Stomach smooth muscle (tissue), 2 donors: ENCODE measurements around the gene MLXIP.
A peak's percentile ranks its signal among the peaks of the same experiment; 100 is the strongest.

Source experiments
- H3K27ac ChIP-seq: one replicate; pipeline ENCODE4 v1.7.0; 2013; ENCODE audit warnings: mild to moderate bottlenecking, low read length, inconsistent platforms
- H3K27me3 ChIP-seq, 2 donors: one replicate each; pipeline ENCODE4 v1.7.0; 2013; ENCODE audit warnings: low read length in 2 of 2; ENCODE audit not compliant: insufficient read depth in 2 of 2, control insufficient read depth in 1 of 2
- H3K36me3 ChIP-seq, 2 donors: one replicate each; pipeline ENCODE4 v1.7.0; 2013; ENCODE audit warnings: low read length in 2 of 2; ENCODE audit not compliant: control insufficient read depth in 2 of 2, insufficient read depth in 2 of 2
- H3K4me1 ChIP-seq: one replicate; pipeline ENCODE4 v1.7.0; 2013; ENCODE audit warnings: low read length; ENCODE audit not compliant: control insufficient read depth, insufficient read depth
- H3K4me3 ChIP-seq, 2 donors: one replicate each; pipeline ENCODE4 v1.7.0; 2013; ENCODE audit warnings: low read length in 2 of 2
- H3K9ac ChIP-seq, 2 donors: one replicate each; pipeline ENCODE4 v1.7.0; 2013; ENCODE audit warnings: low read length in 2 of 2, mild to moderate bottlenecking in 1 of 2
- H3K9me3 ChIP-seq, 2 donors: one replicate each; pipeline ENCODE4 v1.7.0; 2013; ENCODE audit warnings: low read length in 2 of 2; ENCODE audit not compliant: control insufficient read depth in 2 of 2
- donor health status: healthy.
- donor health status: Pancreatic carcinoma.

MLXIP gene

GRCh38 chr12:122080149-122081082 is 1.9 kb downstream of the MLXIP start:
- no peaks in the 10 kb centered on the region for H3K9me3 ChIP-seq
- H3K27me3 ChIP-seq, result no peaks in the 10 kb centered on the region
- peak overlapping the region; percentile 90 to 95 for H3K9ac ChIP-seq
- peak overlapping the region; percentile 98 to 100 for H3K4me3 ChIP-seq
- peaks cover 10 to 13% of the 10 kb centered on the region in 2 donors for H3K36me3 ChIP-seq
- peaks cover 48% of the 10 kb centered on the region for H3K4me1 ChIP-seq
- peak overlapping the region; percentile 87 for H3K27ac ChIP-seq

- Histone ChIP-seq H3K4me3 (peak overlapping the region; percentile 98 to 100), H3K9me3 (no peaks in the 10 kb centered on the region), H3K27ac (peak overlapping the region; percentile 87), H3K36me3 (peaks cover 10 to 13% of the 10 kb centered on the region in 2 donors), H3K27me3 (no peaks in the 10 kb centered on the region), H3K9ac (peak overlapping the region; percentile 42 to 95), H3K4me1 (peaks cover 56% of the 10 kb centered on the region)
These were observed 2.6 kb downstream of the MLXIP start for GRCh38 chr12:122081083-122081696.

DNA sequence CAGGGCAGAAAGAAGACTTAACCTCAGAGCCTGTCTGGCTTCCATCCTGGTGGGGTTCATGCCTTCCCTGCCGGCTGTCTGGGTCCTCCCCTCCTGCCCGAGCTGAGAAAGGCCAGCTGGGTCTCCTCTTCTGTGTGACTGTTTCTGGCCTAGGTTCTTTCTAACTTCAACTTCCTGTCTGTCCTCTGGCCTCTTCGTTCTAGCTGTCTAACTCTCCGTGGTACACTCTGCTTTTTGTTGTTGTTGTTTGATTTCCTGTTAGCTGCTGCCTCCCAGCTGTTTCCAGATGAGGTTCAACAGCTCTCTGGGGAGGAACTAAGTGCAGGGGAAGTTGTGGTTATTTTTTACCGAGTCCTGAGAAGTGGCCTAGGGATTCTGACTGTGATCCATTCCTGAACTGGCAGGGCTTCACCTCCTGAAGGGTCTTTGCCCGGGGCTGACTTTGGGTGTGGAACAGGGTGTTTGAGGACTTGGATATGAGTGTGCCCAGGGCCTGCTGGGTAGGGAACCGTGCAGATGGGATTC is 3.2 kb downstream of the MLXIP start:
- Histone ChIP-seq H3K27ac (peak overlapping the region; percentile 87), H3K9me3 (no peaks in the 10 kb centered on the region), H3K4me1 (peaks cover 61% of the 10 kb centered on the region), H3K27me3 (no peaks in the 10 kb centered on the region), H3K36me3 (peaks cover 10 to 13% of the 10 kb centered on the region in 2 donors), H3K4me3 (peak overlapping the region; percentile 98 to 100), H3K9ac (peak overlapping the region; percentile 60 to 95)

GRCh38 chr12:122082621-122083356 is 4.2 kb downstream of the MLXIP start:
- H3K9ac ChIP-seq, result no peak overlapping the region
- no peaks in the 10 kb centered on the region for H3K27me3 ChIP-seq
- H3K4me1 ChIP-seq, result peaks cover 65% of the 10 kb centered on the region
- peak overlapping the region; percentile 87 for H3K27ac ChIP-seq
- H3K36me3 ChIP-seq, result peaks cover 10 to 13% of the 10 kb centered on the region in 2 donors
- no peaks in the 10 kb centered on the region for H3K9me3 ChIP-seq
- peak overlapping the region; percentile 98 to 100 for H3K4me3 ChIP-seq

GRCh38 chr12:122084857-122085405 is 6.4 kb downstream of the MLXIP start:
- H3K27me3 ChIP-seq, result no peaks in the 10 kb centered on the region
- no peak overlapping the region for H3K9ac ChIP-seq
- no peak overlapping the region for H3K27ac ChIP-seq
- no peaks in the 10 kb centered on the region for H3K9me3 ChIP-seq
- H3K36me3 ChIP-seq, result peaks cover 13 to 14% of the 10 kb centered on the region in 2 donors
- H3K4me1 ChIP-seq, result peaks cover 80% of the 10 kb centered on the region
- no peak overlapping the region for H3K4me3 ChIP-seq

DNA sequence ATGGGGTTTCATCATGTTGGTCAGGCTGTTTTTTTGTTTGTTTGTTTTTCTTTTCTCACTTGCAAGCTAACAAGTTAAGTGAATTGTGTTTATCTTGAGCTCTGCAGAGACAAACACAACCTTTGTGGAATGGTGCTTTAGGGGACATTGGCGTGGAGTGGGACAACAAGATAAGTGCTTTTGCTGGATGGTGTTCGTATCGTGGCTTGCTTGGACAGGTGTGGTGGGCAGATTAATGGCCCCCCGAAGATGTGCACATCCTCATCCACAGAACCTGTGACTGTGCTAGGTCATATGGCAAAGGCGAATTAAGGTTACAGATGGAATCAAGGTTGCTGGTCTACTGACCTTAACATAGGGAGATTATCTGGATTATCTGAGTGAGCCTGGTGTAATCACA is 7.0 kb downstream of the MLXIP start:
- H3K27me3 ChIP-seq, result no peaks in the 10 kb centered on the region
- H3K4me1 ChIP-seq, result peaks cover 78% of the 10 kb centered on the region
- peak overlapping the region; percentile 87 for H3K27ac ChIP-seq
- H3K36me3 ChIP-seq, result peaks cover 13 to 14% of the 10 kb centered on the region in 2 donors
- no peak overlapping the region for H3K4me3 ChIP-seq
- H3K9me3 ChIP-seq, result no peaks in the 10 kb centered on the region
- H3K9ac ChIP-seq, result no peak overlapping the region

DNA sequence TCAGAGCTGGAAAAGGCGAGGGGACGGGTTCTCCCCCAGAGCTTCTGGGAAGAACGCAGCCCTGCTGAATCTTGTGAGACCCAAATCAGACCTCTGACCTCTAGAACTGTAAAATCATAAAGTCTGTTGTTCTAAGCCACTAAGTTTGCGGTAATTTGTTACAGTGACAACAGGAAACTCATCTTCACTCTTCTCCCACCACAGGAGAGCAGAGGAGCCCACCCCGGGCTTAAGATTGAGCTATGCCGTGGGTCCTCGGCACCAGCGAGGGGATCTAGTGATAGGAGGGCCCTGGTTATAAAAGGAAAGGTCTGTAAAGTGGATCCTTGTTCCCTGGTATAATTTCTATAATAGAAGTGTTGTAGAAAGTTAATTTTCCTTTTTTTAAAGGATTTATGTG is 7.6 kb downstream of the MLXIP start:
- Histone ChIP-seq H3K27ac (peak overlapping the region; percentile 87), H3K4me1 (peaks cover 76% of the 10 kb centered on the region), H3K9me3 (no peaks in the 10 kb centered on the region), H3K9ac (peak overlapping the region in 1 of 2 donors; percentile 5), H3K4me3 (no peak overlapping the region), H3K36me3 (peaks cover 13 to 14% of the 10 kb centered on the region in 2 donors), H3K27me3 (no peaks in the 10 kb centered on the region)

DNA sequence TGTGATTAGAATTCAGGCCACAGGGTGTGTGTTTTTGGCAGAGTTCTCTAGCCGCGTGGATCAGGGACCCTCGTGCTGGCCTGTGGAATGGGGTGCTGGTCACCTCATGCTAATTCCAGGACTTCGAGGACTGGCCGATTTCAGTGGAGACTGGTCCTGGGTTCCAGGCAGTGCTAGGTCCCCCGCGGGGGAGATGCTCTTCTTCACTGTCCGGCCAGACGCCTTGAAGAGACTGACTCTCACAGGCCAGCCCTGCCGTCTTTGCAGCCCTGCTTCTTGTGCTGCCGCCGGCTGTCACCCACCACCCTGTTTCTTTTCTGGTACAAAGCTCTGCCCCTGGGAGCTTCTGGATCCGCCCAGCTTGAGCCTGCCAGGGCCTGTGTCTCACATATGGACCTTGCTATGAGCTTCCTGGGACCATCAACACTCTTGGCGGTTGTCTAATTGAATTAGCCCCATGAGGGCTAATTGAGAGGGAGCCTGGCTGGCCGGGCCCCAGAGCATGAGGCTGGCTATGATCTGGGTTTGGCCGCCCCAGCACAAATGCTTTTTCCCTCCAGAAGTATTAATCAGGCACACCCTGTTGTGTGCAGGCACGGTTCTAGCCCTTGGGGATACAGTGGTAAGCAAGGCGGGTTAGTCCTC is 8.2 kb downstream of the MLXIP start:
- Histone ChIP-seq H3K27me3 (no peaks in the 10 kb centered on the region), H3K4me1 (peaks cover 76% of the 10 kb centered on the region)

DNA sequence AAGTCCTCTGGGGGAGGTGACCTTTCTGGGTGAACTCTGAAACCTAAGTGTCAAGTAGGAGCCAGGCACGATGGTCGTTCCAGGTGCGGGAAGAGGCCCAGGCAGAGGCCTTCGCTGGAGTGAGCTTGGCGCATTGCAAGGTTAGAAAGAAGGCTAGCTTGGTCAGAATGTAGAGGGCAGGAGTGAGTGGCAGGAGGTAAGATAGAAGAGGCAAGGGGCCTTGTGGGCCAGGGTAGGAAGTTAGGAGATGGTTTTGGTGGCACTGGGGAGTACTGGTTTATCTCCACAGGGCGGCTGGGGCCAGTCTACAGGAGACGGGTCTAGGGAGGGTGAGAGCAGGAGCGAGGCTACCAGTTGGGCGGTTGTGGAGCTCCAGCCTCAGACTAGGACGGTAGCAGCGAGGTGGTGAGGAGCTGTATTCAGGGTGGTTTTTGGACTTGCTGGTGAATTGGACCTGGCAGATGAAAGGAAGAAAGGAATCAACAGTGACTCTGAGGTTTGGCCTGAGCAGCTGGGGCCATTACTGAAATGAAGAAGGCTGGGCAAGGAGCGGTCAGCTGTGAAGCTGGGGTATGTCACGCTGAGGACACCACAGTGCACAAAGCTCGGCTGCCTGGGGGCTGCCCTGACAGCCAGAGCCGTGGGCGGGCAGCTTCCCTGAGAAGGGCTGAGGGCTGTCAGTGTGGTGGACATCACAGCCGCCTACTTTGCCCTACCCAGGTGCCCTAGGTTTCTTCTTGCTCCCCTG is 9.0 kb downstream of the MLXIP start:
- H3K4me1 ChIP-seq, result peaks cover 76% of the 10 kb centered on the region
- H3K9ac ChIP-seq, result peak overlapping the region in 1 of 2 donors; percentile 5
- H3K36me3 ChIP-seq, result peaks cover 13 to 14% of the 10 kb centered on the region in 2 donors
- H3K4me3 ChIP-seq, result peak overlapping the region; percentile 7 to 55
- H3K27me3 ChIP-seq, result no peaks in the 10 kb centered on the region
- H3K9me3 ChIP-seq, result no peaks in the 10 kb centered on the region
- peak overlapping the region; percentile 87 for H3K27ac ChIP-seq

More for the DNA sequence above, 8.2 kb downstream of the MLXIP start:
- Histone ChIP-seq H3K4me3 (peak overlapping the region in 1 of 2 donors; percentile 55), H3K9ac (peak overlapping the region in 1 of 2 donors; percentile 5), H3K36me3 (peaks cover 13 to 14% of the 10 kb centered on the region in 2 donors), H3K9me3 (no peaks in the 10 kb centered on the region), H3K27ac (peak overlapping the region; percentile 87)
